Mesothelial cell of epicardium (in vitro differentiated cells): ENCODE results near the gene SLC2A1. TPM values are rescaled to one million over a fixed set of nuclear protein-coding genes. Genes with fewer than 3 reads are reported as not detected.

Experiments
- DNase-seq, 2 experiments: peaks; one replicate each; pipeline ENCODE4 v3.0.0; 2021; ENCODE audit warnings: low spot score in 2 of 2; ENCODE audit not compliant: unreplicated experiment in 2 of 2
- H3K27ac Mint-ChIP-seq: 2 replicates; pipeline ENCODE4 v1.8.0; 2021; ENCODE audit warnings: mixed read lengths
- H3K27me3 Mint-ChIP-seq: 2 replicates; pipeline ENCODE4 v1.8.0; 2021; ENCODE audit warnings: low read depth, mixed read lengths
- H3K36me3 Mint-ChIP-seq: 2 replicates; pipeline ENCODE4 v1.8.0; 2021; ENCODE audit warnings: mixed read lengths
- H3K4me1 Mint-ChIP-seq: 2 replicates; pipeline ENCODE4 v1.8.0; 2021; ENCODE audit warnings: mixed read lengths
- H3K4me3 Mint-ChIP-seq: 2 replicates; pipeline ENCODE4 v1.8.0; 2021; ENCODE audit warnings: mild to moderate bottlenecking, moderate library complexity, mixed read lengths
- H3K9me3 Mint-ChIP-seq: 2 replicates; pipeline ENCODE4 v1.8.0; 2021; ENCODE audit warnings: mixed read lengths
- CTCF ChIP-seq: fragments of 200-600 bp; sonication (generic); IDR thresholded peaks from one replicate; pipeline ENCODE4 v1.5.0; 2021; ENCODE audit warnings: antibody characterized with exemption; ENCODE audit not compliant: unreplicated experiment
- total RNA-seq: library from RNA; stranded (reverse); gene quantifications from 3 replicates; pipeline ENCODE4 v1.2.1, GENCODE V29; 2021

The SLC2A1 gene
- total RNA-seq, 1 donor from 2014 or later = 786 TPM

- Mint-ChIP-seq H3K4me3 (no peak overlapping the region), H3K36me3 (peaks cover 2% of the 10 kb centered on the region), H3K9me3 (no peaks in the 10 kb centered on the region), H3K27ac (peak overlapping the region; percentile 44), H3K4me1 (peaks cover 48% of the 10 kb centered on the region), H3K27me3 (no peaks in the 10 kb centered on the region)
- DNase-seq = no peak
- no peak for TF ChIP-seq CTCF
Observed at GRCh38 chr1:43002766-43003165, 44.1 kb upstream of the SLC2A1 start.

GRCh38 chr1:43002116-43002515 is 43.4 kb upstream of the SLC2A1 start:
- TF ChIP-seq CTCF = no peak
- H3K36me3 Mint-ChIP-seq = peaks cover 2% of the 10 kb centered on the region
- no peaks in the 10 kb centered on the region for H3K9me3 Mint-ChIP-seq
- no peak for DNase-seq
- H3K4me1 Mint-ChIP-seq = peaks cover 44% of the 10 kb centered on the region
- H3K27me3 Mint-ChIP-seq = no peaks in the 10 kb centered on the region
- H3K4me3 Mint-ChIP-seq = no peak overlapping the region
- peak overlapping the region; percentile 48 for H3K27ac Mint-ChIP-seq

GRCh38 chr1:43001434-43001833 is 42.8 kb upstream of the SLC2A1 start:
- H3K4me3 Mint-ChIP-seq = no peak overlapping the region
- no peaks in the 10 kb centered on the region for H3K27me3 Mint-ChIP-seq
- peaks cover 2% of the 10 kb centered on the region for H3K36me3 Mint-ChIP-seq
- no peak overlapping the region for H3K27ac Mint-ChIP-seq
- no peak for DNase-seq
- no peaks in the 10 kb centered on the region for H3K9me3 Mint-ChIP-seq
- peaks cover 41% of the 10 kb centered on the region for H3K4me1 Mint-ChIP-seq
- TF ChIP-seq CTCF = no peak

- no peaks in the 10 kb centered on the region for H3K9me3 Mint-ChIP-seq
- H3K4me3 Mint-ChIP-seq = no peak overlapping the region
- H3K4me1 Mint-ChIP-seq = peaks cover 31% of the 10 kb centered on the region
- DNase-seq = no peak
- peaks cover 5% of the 10 kb centered on the region for H3K36me3 Mint-ChIP-seq
- no peak for TF ChIP-seq CTCF
- H3K27me3 Mint-ChIP-seq = no peaks in the 10 kb centered on the region
- H3K27ac Mint-ChIP-seq = no peak overlapping the region
Observed at GRCh38 chr1:43000271-43000670, 41.6 kb upstream of the SLC2A1 start.

GRCh38 chr1:42999308-42999707 is 40.6 kb upstream of the SLC2A1 start:
- Mint-ChIP-seq H3K4me1 (peaks cover 26% of the 10 kb centered on the region), H3K27ac (peak overlapping the region; percentile 80)

More at GRCh38 chr1:42999308-42999707, 40.6 kb upstream of the SLC2A1 start:
- Mint-ChIP-seq H3K27me3 (no peaks in the 10 kb centered on the region), H3K36me3 (peaks cover 5% of the 10 kb centered on the region), H3K9me3 (no peaks in the 10 kb centered on the region), H3K4me3 (no peak overlapping the region)
- no peak for DNase-seq
- no peak for TF ChIP-seq CTCF
